Measurements from ENCODE around the gene NPHP4. TPM values are rescaled to one million over a fixed set of nuclear protein-coding genes. Genes with fewer than 3 reads are reported as not detected.

Gene NPHP4
- polyA plus RNA-seq, 1 of the 3 experiments (the other 2 are of a cell fraction): 7.0 TPM

DNA sequence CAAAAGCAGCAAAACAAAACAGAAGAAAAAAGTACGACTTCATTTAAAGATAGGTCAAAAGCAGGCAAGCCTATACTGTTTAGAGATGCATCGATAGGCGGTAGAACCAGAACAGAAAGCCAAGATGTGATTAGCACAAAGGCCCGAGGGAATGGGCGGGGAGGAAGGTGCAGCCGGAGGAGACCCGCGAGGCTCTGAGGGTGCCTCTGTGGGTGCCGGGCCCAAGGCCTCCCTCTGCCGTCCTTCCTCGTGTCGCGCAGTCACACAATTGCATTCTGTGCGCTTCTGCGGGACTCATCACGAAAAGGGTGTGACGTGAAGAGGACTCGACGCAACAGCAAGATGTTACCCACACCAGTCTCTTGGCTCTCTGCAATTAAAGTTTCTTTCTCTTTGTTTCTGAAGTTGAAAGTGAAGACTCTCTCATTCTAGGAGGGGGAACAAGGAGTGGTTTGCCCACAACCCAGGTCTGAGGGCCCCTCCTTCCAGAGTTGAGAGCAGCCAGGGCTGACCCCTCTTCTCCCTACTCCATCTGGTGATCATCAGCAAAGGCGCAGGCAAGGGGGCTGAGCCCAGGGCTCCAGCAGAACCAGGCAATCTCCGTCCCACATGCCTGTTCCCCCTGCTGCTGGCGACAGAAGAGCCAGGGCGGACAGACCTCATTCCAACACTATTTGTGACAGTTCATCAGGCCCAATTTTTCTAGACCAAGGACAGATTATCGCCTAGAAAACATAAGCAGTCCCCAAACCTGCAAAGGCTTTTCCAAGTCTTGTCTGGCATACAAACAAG, 41.0 kb downstream of the NPHP4 start:
- no peaks in the 10 kb centered on the region for H3K9me2 ChIP-seq
- peaks cover 0 to 5% of the 10 kb centered on the region in 2 experiments; a peak in 1 of 4 replicates for H3K4me1 ChIP-seq (ENCODE audit: control insufficient read depth in 1 of 2, insufficient read depth in 2 of 2, low read depth in 1 of 2, low read length in 1 of 2)
- no peak overlapping the region for H3K27ac ChIP-seq (ENCODE audit: low read depth in 2 of 2, low read length in 1 of 2)
- no peaks in the 10 kb centered on the region for H3F3A ChIP-seq (replicated peaks; ENCODE audit: insufficient read depth)
- H2AFZ ChIP-seq (ENCODE audit: low read depth): no peak overlapping the region
- peaks cover 0 to 19% of the 10 kb centered on the region in 2 experiments for H3K36me3 ChIP-seq (replicated peaks in 1 of 2; ENCODE audit: control insufficient read depth in 1 of 2, insufficient read depth in 2 of 2, low read length in 1 of 2)
- TF ChIP-seq SMC3 (IDR thresholded peaks at IDR 0.05; ENCODE audit: low read depth, low read length) (no peak), FOXM1 (IDR thresholded peaks at IDR 0.05; ENCODE audit: low read depth) (no peak), GABPA (IDR thresholded peaks at IDR 0.05; ENCODE audit: low read depth) (no peak), CHD2 (IDR thresholded peaks at IDR 0.05; ENCODE audit: low read length, partially characterized antibody) (no peak), RFX5 (IDR thresholded peaks at IDR 0.05; ENCODE audit: low read length) (no peak), MXI1 (IDR thresholded peaks at IDR 0.05; ENCODE audit: low read depth, low read length) (no peak), JUND (IDR thresholded peaks at IDR 0.05) (no peak), RAD21 (IDR thresholded peaks at IDR 0.05; ENCODE audit: low read length) (no peak), ELF1 (IDR thresholded peaks at IDR 0.05) (no peak), RCOR1 (IDR thresholded peaks at IDR 0.05; ENCODE audit: low read length) (no peak), TEAD4 (IDR thresholded peaks at IDR 0.05; ENCODE audit: borderline replicate concordance, insufficient read depth) (no peak), FOXJ3 (CRISPR knock-in tag; IDR thresholded peaks at IDR 0.05) (no peak), FOSL2 (IDR thresholded peaks at IDR 0.05; ENCODE audit: borderline replicate concordance, low read depth) (no peak)
- TF ChIP-seq, protein P1, sequence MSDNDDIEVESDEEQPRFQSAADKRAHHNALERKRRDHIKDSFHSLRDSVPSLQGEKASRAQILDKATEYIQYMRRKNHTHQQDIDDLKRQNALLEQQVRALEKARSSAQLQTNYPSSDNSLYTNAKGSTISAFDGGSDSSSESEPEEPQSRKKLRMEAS (IDR thresholded peaks at IDR 0.05; ENCODE audit: low read depth): no peak
- TF ChIP-seq, protein P2, sequence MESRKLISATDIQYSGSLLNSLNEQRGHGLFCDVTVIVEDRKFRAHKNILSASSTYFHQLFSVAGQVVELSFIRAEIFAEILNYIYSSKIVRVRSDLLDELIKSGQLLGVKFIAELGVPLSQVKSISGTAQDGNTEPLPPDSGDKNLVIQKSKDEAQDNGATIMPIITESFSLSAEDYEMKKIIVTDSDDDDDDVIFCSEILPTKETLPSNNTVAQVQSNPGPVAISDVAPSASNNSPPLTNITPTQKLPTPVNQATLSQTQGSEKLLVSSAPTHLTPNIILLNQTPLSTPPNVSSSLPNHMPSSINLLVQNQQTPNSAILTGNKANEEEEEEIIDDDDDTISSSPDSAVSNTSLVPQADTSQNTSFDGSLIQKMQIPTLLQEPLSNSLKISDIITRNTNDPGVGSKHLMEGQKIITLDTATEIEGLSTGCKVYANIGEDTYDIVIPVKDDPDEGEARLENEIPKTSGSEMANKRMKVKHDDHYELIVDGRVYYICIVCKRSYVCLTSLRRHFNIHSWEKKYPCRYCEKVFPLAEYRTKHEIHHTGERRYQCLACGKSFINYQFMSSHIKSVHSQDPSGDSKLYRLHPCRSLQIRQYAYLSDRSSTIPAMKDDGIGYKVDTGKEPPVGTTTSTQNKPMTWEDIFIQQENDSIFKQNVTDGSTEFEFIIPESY (IDR thresholded peaks at IDR 0.05; ENCODE audit: borderline replicate concordance, low read depth): no peak
- TF ChIP-seq, protein P3, sequence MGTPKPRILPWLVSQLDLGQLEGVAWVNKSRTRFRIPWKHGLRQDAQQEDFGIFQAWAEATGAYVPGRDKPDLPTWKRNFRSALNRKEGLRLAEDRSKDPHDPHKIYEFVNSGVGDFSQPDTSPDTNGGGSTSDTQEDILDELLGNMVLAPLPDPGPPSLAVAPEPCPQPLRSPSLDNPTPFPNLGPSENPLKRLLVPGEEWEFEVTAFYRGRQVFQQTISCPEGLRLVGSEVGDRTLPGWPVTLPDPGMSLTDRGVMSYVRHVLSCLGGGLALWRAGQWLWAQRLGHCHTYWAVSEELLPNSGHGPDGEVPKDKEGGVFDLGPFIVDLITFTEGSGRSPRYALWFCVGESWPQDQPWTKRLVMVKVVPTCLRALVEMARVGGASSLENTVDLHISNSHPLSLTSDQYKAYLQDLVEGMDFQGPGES (IDR thresholded peaks at IDR 0.05; ENCODE audit: low read depth, low read length): no peak
- TF ChIP-seq, protein P4, sequence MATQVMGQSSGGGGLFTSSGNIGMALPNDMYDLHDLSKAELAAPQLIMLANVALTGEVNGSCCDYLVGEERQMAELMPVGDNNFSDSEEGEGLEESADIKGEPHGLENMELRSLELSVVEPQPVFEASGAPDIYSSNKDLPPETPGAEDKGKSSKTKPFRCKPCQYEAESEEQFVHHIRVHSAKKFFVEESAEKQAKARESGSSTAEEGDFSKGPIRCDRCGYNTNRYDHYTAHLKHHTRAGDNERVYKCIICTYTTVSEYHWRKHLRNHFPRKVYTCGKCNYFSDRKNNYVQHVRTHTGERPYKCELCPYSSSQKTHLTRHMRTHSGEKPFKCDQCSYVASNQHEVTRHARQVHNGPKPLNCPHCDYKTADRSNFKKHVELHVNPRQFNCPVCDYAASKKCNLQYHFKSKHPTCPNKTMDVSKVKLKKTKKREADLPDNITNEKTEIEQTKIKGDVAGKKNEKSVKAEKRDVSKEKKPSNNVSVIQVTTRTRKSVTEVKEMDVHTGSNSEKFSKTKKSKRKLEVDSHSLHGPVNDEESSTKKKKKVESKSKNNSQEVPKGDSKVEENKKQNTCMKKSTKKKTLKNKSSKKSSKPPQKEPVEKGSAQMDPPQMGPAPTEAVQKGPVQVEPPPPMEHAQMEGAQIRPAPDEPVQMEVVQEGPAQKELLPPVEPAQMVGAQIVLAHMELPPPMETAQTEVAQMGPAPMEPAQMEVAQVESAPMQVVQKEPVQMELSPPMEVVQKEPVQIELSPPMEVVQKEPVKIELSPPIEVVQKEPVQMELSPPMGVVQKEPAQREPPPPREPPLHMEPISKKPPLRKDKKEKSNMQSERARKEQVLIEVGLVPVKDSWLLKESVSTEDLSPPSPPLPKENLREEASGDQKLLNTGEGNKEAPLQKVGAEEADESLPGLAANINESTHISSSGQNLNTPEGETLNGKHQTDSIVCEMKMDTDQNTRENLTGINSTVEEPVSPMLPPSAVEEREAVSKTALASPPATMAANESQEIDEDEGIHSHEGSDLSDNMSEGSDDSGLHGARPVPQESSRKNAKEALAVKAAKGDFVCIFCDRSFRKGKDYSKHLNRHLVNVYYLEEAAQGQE (IDR thresholded peaks at IDR 0.05; ENCODE audit: low read depth, low read length): no peak
- WGBS (ENCODE audit: low lambda C conversion rate): 94% methylated on average over 23 of the region's 24 CpGs
- no peak overlapping the region for H3K4me3 ChIP-seq (ENCODE audit: low read depth in 2 of 2, low read length in 1 of 2)
- ChIA-PET CTCF (no interaction called here), POLR2A (no interaction called here)
- H3K79me2 ChIP-seq (ENCODE audit: insufficient read depth): no peaks in the 10 kb centered on the region
- no peak for DNase-seq
- H4K20me1 ChIP-seq (ENCODE audit: insufficient read depth): no peaks in the 10 kb centered on the region
- H3K4me2 ChIP-seq: no peak overlapping the region
- H3K27me3 ChIP-seq (ENCODE audit: insufficient read depth): no peaks in the 10 kb centered on the region
- no peak overlapping the region for H3K9ac ChIP-seq
- no peaks in the 10 kb centered on the region for H3K9me3 ChIP-seq
